H9 (cell line): ENCODE results near the gene RAPGEF3. TPM values are rescaled to one million over a fixed set of nuclear protein-coding genes. Genes with fewer than 3 reads are reported as not detected.

Source experiments
- DNase-seq: peaks from one replicate; pipeline ENCODE4 v3.0.0-alpha.2; 2017
- H2AFZ ChIP-seq: one replicate; pipeline ENCODE4 v1.6.1; 2013; ENCODE audit warnings: mild to moderate bottlenecking, low read length, control low read depth, moderate library complexity
- H2AK5ac ChIP-seq: 2 replicates; pipeline ENCODE4 v1.6.1; 2013; ENCODE audit warnings: low read length, control low read depth, mixed read lengths; ENCODE audit not compliant: insufficient read length
- H2BK120ac ChIP-seq: one replicate; pipeline ENCODE4 v1.6.1; 2013; ENCODE audit warnings: low read depth, mild to moderate bottlenecking, low read length, control low read depth, inconsistent platforms; ENCODE audit not compliant: poor library complexity, severe bottlenecking
- H2BK12ac ChIP-seq: 2 replicates; pipeline ENCODE4 v1.6.1; 2013; ENCODE audit warnings: low read length, control low read depth, mixed read lengths, low read depth; ENCODE audit not compliant: insufficient read length
- H2BK15ac ChIP-seq: 2 replicates; pipeline ENCODE4 v1.6.1; 2013; ENCODE audit warnings: low read depth, low read length, control low read depth
- H2BK20ac ChIP-seq: one replicate; pipeline ENCODE4 v1.6.1; 2013; ENCODE audit warnings: low read depth, mild to moderate bottlenecking, low read length, control low read depth, inconsistent platforms; ENCODE audit not compliant: poor library complexity, severe bottlenecking
- H2BK5ac ChIP-seq: 2 replicates; pipeline ENCODE4 v1.6.1; 2013; ENCODE audit warnings: low read length, control low read depth, mixed read lengths; ENCODE audit not compliant: insufficient read length
- H3K14ac ChIP-seq: 2 replicates; pipeline ENCODE4 v1.6.1; 2013; ENCODE audit warnings: low read length, control low read depth; ENCODE audit not compliant: insufficient read depth
- H3K18ac ChIP-seq: 2 replicates; pipeline ENCODE4 v1.6.1; 2013; ENCODE audit warnings: low read depth, mild to moderate bottlenecking, mixed read lengths, low read length, control low read depth; ENCODE audit not compliant: insufficient read length
- H3K23ac ChIP-seq: 2 replicates; pipeline ENCODE4 v1.6.1; 2013; ENCODE audit warnings: low read length, control low read depth, mixed read lengths, low read depth; ENCODE audit not compliant: insufficient read length
- H3K23me2 ChIP-seq: 2 replicates; pipeline ENCODE4 v1.6.1; 2013; ENCODE audit warnings: low read depth, mild to moderate bottlenecking, mixed read lengths, low read length, control low read depth; ENCODE audit not compliant: insufficient read length, poor library complexity, severe bottlenecking
- H3K27ac ChIP-seq: 2 replicates; pipeline ENCODE4 v1.5.1; 2013; ENCODE audit warnings: low read length, control low read depth, mixed read lengths, low read depth; ENCODE audit not compliant: insufficient read length
- H3K27me3 ChIP-seq: 2 replicates; pipeline ENCODE4 v1.6.1; 2013; ENCODE audit warnings: low read length, control low read depth, inconsistent platforms; ENCODE audit not compliant: insufficient read depth
- H3K4ac ChIP-seq: 2 replicates; pipeline ENCODE4 v1.6.1; 2013; ENCODE audit warnings: low read depth, mild to moderate bottlenecking, control low read depth, inconsistent platforms, low read length, moderate library complexity
- H3K4me1 ChIP-seq: 2 replicates; pipeline ENCODE4 v1.6.1; 2013; ENCODE audit warnings: low read length, control low read depth, inconsistent platforms; ENCODE audit not compliant: insufficient read depth
- H3K4me2 ChIP-seq: 2 replicates; pipeline ENCODE4 v1.6.1; 2013; ENCODE audit warnings: low read length, control low read depth, mixed read lengths; ENCODE audit not compliant: insufficient read length, insufficient read depth
- H3K56ac ChIP-seq: 2 replicates; pipeline ENCODE4 v1.6.1; 2013; ENCODE audit warnings: low read depth, mild to moderate bottlenecking, mixed read lengths, low read length, control low read depth; ENCODE audit not compliant: insufficient read length
- H3K79me1 ChIP-seq: 2 replicates; pipeline ENCODE4 v1.6.1; 2013; ENCODE audit warnings: low read depth, mild to moderate bottlenecking, moderate library complexity, low read length, control low read depth, inconsistent platforms; ENCODE audit not compliant: insufficient read depth, poor library complexity, severe bottlenecking
- H3K79me2 ChIP-seq: 2 replicates; pipeline ENCODE4 v1.6.1; 2013; ENCODE audit warnings: low read length, control low read depth, inconsistent platforms; ENCODE audit not compliant: insufficient read depth
- H3K9ac ChIP-seq: 2 replicates; pipeline ENCODE4 v1.6.1; 2013; ENCODE audit warnings: low read length, control low read depth, mixed read lengths; ENCODE audit not compliant: insufficient read length; ENCODE audit errors: extremely low read depth
- H3K9me3 ChIP-seq: one replicate; pipeline ENCODE4 v1.6.1; 2013; ENCODE audit warnings: low read depth, low read length, inconsistent platforms; ENCODE audit not compliant: control insufficient read depth
- H3T11ph ChIP-seq: one replicate; pipeline ENCODE4 v1.6.1; 2013; ENCODE audit warnings: mild to moderate bottlenecking, low read length, control low read depth, inconsistent platforms
- H4K20me1 ChIP-seq: one replicate; pipeline ENCODE4 v1.6.1; 2013; ENCODE audit not compliant: control insufficient read depth, insufficient read length, insufficient read depth
- H4K5ac ChIP-seq: 2 replicates; pipeline ENCODE4 v1.6.1; 2013; ENCODE audit warnings: low read depth, mild to moderate bottlenecking, mixed read lengths, low read length, control low read depth; ENCODE audit not compliant: insufficient read length
- H4K8ac ChIP-seq: replicated peaks from 2 replicates; pipeline ENCODE4 v1.6.1; 2013; ENCODE audit warnings: low read length, control low read depth, mixed read lengths, low read depth; ENCODE audit not compliant: insufficient read length
- H4K91ac ChIP-seq: 2 replicates; pipeline ENCODE4 v1.6.1; 2013; ENCODE audit warnings: low read depth, mild to moderate bottlenecking, moderate library complexity, mixed read lengths, low read length, control low read depth; ENCODE audit not compliant: insufficient read length
- H3K27ac Mint-ChIP-seq, 3 experiments: 2 replicates in 2 of 3; 3 replicates in 1 of 3; pipeline ENCODE4 v1.8.0; 2020 to 2021; ENCODE audit warnings: mixed read lengths in 3 of 3, mild to moderate bottlenecking in 1 of 3, moderate library complexity in 1 of 3
- H3K27me3 Mint-ChIP-seq: 2 replicates; pipeline ENCODE4 v1.8.0; 2021; ENCODE audit warnings: low read depth, mild to moderate bottlenecking, moderate library complexity, mixed read lengths
- H3K36me3 Mint-ChIP-seq, 3 experiments: 2 replicates in 2 of 3; 3 replicates in 1 of 3; pipeline ENCODE4 v1.8.0; 2020 to 2021; ENCODE audit warnings: low read depth in 3 of 3, mixed read lengths in 3 of 3; ENCODE audit not compliant: insufficient read depth in 1 of 3
- H3K4me1 Mint-ChIP-seq, 2 experiments: 2 replicates each; pipeline ENCODE4 v1.8.0; 2020; ENCODE audit warnings: mixed read lengths in 2 of 2
- H3K4me3 Mint-ChIP-seq, 2 experiments: 2 replicates in 1 of 2; 3 replicates in 1 of 2; pipeline ENCODE4 v1.8.0; 2020 to 2021; ENCODE audit warnings: mild to moderate bottlenecking in 2 of 2, mixed read lengths in 2 of 2, moderate library complexity in 1 of 2
- H3K9me3 Mint-ChIP-seq, 2 experiments: 2 replicates in 1 of 2; 3 replicates in 1 of 2; pipeline ENCODE4 v1.8.0; 2020; ENCODE audit warnings: mild to moderate bottlenecking in 2 of 2, mixed read lengths in 2 of 2, moderate library complexity in 1 of 2
- CTCF ChIP-seq: fragments of 200-600 bp; sonication (generic); conservative IDR thresholded peaks from 3 replicates; pipeline ENCODE4 v1.8.0; 2021; ENCODE audit warnings: antibody characterized with exemption, mild to moderate bottlenecking
- WGBS: extraction: QIAGEN DNeasy Blood & Tissue Kit; methylation state at CpG from one replicate; pipeline ENCODE4 v1.1.7; 2013; ENCODE audit warnings: missing lambda C conversion rate, low lambda C conversion rate, mixed read lengths; ENCODE audit not compliant: insufficient read length; ENCODE audit errors: extremely low coverage; 5-methylcytosine and 5-hydroxymethylcytosine counted together
- total RNA-seq: library from RNA; stranded (reverse); gene quantifications from 2 replicates; pipeline ENCODE4 v1.2.1, GENCODE V29; 2021

RAPGEF3 gene
- total RNA-seq, 1 experiment from 2014 or later = 7.4 TPM

DNA sequence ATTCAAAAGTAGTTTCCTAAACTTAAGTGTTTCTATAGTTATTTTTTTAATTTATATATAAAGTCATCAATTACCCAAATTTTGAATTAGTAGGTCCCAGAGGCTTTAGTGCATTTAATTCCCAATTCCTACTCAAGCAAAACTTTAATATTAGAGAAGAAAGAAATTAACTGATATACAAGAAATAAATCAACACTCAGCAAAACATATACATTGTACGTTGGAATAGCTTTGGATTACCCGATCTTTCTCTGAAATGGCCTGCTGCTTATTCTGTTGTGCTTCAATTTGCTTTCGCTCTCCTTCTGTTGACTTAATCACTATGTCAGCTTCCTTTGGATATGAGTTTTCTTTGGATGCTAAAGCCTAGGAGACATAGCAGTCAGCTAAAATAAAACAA lies 71.0 kb downstream of the RAPGEF3 start:
- Histone ChIP-seq H3K18ac (no peak overlapping the region), H3K9me3 (no peaks in the 10 kb centered on the region), H2AK5ac (no peak overlapping the region), H3K4me1 (no peaks in the 10 kb centered on the region), H2AFZ (no peak overlapping the region), H4K8ac (no peak overlapping the region), H3K79me2 (no peaks in the 10 kb centered on the region), H4K20me1 (no peaks in the 10 kb centered on the region), H3K4me2 (no peak overlapping the region), H3K56ac (no peak overlapping the region), H3K14ac (no peak overlapping the region), H3K9ac (no peak overlapping the region), H3K23ac (no peak overlapping the region), H3K79me1 (no peaks in the 10 kb centered on the region), H3T11ph (no peak overlapping the region), H3K4ac (no peak overlapping the region), H4K91ac (no peak overlapping the region), H2BK20ac (no peak overlapping the region), H4K5ac (no peak overlapping the region), H2BK5ac (no peak overlapping the region), H3K27ac (no peak overlapping the region), H2BK12ac (no peak overlapping the region), H3K27me3 (no peaks in the 10 kb centered on the region), H2BK15ac (no peak overlapping the region), H2BK120ac (no peak overlapping the region), H3K23me2 (no peaks in the 10 kb centered on the region)
- no peaks in the 10 kb centered on the region for H3K27me3 Mint-ChIP-seq
- TF ChIP-seq CTCF = no peak
- no CpG with 5 or more reads among the region's 3 CpGs for WGBS
- H3K9me3 Mint-ChIP-seq = no peaks in the 10 kb centered on the region
- H3K4me1 Mint-ChIP-seq = no peaks in the 10 kb centered on the region
- peaks cover 9 to 42% (median 22%) of the 10 kb centered on the region in 3 experiments for H3K36me3 Mint-ChIP-seq
- DNase-seq = no peak
- no peak overlapping the region for H3K27ac Mint-ChIP-seq
- H3K4me3 Mint-ChIP-seq = no peak overlapping the region
